Gastrocnemius medialis (tissue), 4 donors: Measurements from ENCODE around the gene ZSCAN30.

Experiments used
- POLR2A ChIP-seq, 2 donors: fragments of 450-650 bp; IDR thresholded peaks; one replicate each; pipeline ENCODE4 v1.6.1; 2017; ENCODE audit warnings: antibody characterized with exemption in 2 of 2, mild to moderate bottlenecking in 2 of 2, moderate library complexity in 2 of 2
- TF ChIP-seq, protein P1 (sequence below), 5 experiments: fragments of 450-650 bp in 3 of 5; fragments of 200-600 bp in 2 of 5; sonication (generic) in 2 of 5; IDR thresholded peaks in 4 of 5; conservative IDR thresholded peaks in 1 of 5; 1 replicate in 4 of 5; 2 replicates in 1 of 5; pipeline ENCODE4 v1.5.1; 2016 to 2019; ENCODE audit warnings: antibody characterized with exemption in 5 of 5, mild to moderate bottlenecking in 3 of 5, moderate library complexity in 3 of 5

DNA sequence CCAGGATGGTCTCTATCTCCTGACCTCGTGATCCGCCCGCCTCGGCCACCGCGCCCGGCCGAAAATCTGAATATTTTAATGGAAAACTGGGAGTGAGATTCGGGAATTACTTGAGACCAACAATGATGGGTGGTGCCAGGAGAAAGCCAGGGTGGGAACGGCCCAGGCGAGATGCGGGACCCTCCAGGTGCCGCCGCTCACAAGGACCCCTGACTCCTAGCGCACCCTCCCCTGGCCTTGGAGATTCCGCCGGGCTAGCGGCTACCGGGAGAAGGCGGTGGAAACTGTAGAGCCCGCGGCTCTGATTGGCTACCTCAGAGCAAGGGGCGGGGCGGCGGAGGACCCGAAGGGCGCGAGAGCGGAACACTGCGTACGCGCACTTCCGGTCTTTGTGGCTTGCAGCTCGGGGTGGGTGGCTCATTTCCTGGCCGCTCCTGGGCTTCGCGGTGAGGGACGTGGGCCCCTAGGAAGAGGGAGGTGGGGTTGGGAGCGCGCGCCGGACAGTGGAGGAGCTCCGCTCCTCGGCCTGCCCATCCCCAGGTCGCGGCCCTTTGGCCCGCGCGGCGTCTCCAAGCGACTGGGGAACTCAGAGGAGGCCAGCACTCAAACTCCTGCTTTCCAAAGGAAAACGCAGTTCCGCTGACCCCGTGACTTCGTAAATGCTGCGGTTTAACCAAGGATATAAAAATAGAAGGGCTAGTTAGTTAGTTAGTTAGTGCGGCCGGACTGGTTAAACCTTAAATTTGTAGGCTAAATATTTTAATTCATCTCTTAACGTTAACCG lies 49.2 kb downstream of the ZSCAN30 start, which contains the start of gene ZNF397:
- TF ChIP-seq, protein P1, sequence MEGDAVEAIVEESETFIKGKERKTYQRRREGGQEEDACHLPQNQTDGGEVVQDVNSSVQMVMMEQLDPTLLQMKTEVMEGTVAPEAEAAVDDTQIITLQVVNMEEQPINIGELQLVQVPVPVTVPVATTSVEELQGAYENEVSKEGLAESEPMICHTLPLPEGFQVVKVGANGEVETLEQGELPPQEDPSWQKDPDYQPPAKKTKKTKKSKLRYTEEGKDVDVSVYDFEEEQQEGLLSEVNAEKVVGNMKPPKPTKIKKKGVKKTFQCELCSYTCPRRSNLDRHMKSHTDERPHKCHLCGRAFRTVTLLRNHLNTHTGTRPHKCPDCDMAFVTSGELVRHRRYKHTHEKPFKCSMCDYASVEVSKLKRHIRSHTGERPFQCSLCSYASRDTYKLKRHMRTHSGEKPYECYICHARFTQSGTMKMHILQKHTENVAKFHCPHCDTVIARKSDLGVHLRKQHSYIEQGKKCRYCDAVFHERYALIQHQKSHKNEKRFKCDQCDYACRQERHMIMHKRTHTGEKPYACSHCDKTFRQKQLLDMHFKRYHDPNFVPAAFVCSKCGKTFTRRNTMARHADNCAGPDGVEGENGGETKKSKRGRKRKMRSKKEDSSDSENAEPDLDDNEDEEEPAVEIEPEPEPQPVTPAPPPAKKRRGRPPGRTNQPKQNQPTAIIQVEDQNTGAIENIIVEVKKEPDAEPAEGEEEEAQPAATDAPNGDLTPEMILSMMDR (IDR thresholded peaks at IDR 0.05 in 4 of 5, conservative IDR thresholded peaks at IDR 0.05 in 1 of 5), result peak in 1 of 5 experiments; percentile 16
- TF ChIP-seq POLR2A (IDR thresholded peaks at IDR 0.05), result peak; percentile 95 to 96
